PC-3 (cell line): ENCODE data around the gene UACA.

Experiments used
- CTCF ChIP-seq: fragments of 300-600 bp; sonication (generic); conservative IDR thresholded peaks from 2 replicates; pipeline ENCODE4 v1.5.1; 2017; ENCODE audit warnings: antibody characterized with exemption, low read depth, mild to moderate bottlenecking, low read length
- EZH2 ChIP-seq: fragments of 300-600 bp; sonication (generic); IDR thresholded peaks from one replicate; pipeline ENCODE4 v1.6.1; 2017; ENCODE audit warnings: antibody characterized with exemption, mild to moderate bottlenecking, low read length; ENCODE audit not compliant: unreplicated experiment

- TF ChIP-seq CTCF, result no peak
- TF ChIP-seq EZH2, result no peak
Measured at GRCh38 chr15:70714015-70714414, 49.3 kb downstream of the UACA start.
